ENCODE measurements around the gene HPCAL1.
"Not testable (repeated sequence)": the region's sequence is repeated elsewhere in the genome, so short reads cannot be mapped to it uniquely, and the experiment has no call there.

HPCAL1 gene

DNA sequence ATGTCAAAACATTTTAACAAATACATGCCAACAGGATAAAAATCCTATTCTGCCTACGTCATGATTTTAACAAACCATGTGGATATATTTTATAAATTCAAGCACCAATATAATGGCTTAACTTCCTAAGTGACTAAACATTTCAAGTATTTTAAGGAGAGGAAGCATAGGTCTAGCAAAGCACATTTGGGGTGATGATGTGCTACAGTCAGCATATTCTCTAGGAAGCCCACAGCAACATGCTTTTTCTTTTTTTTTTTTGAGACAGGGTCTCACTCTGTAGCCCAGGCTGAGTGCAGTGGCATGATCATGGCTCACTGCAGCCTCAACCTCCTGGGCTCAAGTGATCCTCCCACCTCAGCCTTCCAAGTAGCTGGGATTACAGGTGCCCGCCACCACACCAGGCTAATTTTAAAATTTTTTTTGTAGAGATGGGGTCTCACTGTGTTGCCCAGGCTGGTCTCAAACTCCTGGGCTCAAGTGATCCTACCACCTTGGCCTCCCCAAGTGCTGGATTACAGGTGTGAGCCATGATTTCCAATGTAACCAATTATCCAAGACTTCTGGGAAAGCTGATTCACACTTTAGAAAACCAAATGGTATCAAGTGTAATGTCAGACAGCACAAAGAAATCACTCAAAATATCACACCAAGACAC, 139.9 kb downstream of the HPCAL1 start:
- DNase-seq (ENCODE audit: low spot score) = not testable (repeated sequence)

DNA sequence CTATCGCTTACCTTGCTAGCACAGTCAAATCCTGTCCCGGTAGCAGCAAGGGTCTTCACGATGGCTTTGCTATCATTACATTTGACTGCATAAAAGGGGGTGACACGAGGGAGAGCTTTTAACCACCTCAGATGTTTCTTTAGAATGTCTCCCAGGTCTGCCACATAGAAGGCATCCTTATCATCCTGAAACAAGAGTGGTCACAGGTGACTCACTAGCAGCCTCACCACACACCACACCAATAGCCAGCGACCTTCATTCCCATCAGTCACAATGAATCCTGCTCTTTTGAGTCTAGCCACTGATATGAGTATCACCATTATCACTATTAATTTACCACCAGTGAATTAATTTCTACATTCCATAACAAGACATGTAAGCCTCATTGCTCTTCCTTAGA, 141.8 kb downstream of the HPCAL1 start:
- no peak for DNase-seq (ENCODE audit: low spot score)

DNA sequence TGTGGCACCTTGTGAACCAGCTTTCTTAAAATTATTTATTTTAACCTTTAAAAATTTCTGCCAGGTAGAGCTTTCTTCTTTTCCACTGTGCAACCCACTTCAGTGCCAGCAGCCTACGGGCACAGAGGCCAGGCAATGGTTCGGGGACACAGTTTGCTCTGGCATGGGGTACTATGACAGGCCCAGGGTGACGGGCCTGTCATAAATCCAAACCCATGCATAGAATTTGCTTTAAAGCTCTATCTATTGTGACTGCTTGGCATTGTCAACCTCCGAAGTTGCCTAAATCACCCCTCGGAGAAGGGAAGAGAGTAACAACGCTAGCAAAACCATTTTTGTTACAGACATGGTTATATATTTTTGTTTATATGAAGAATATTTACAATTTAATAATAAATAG, 143.9 kb downstream of the HPCAL1 start:
- no peak for DNase-seq (ENCODE audit: low spot score)

GRCh38 chr2:10447300-10447894, 144.7 kb downstream of the HPCAL1 start:
- peak; percentile 15 for DNase-seq (ENCODE audit: low spot score)

GRCh38 chr2:10447895-10448575, 145.3 kb downstream of the HPCAL1 start, which contains the start of gene ODC1:
Gene ODC1 (minus strand): TSS chr2:10448327. CDS start chr2:10445032, 3,295 bp downstream.
- DNase-seq (ENCODE audit: low spot score) = peak; percentile 96

DNA sequence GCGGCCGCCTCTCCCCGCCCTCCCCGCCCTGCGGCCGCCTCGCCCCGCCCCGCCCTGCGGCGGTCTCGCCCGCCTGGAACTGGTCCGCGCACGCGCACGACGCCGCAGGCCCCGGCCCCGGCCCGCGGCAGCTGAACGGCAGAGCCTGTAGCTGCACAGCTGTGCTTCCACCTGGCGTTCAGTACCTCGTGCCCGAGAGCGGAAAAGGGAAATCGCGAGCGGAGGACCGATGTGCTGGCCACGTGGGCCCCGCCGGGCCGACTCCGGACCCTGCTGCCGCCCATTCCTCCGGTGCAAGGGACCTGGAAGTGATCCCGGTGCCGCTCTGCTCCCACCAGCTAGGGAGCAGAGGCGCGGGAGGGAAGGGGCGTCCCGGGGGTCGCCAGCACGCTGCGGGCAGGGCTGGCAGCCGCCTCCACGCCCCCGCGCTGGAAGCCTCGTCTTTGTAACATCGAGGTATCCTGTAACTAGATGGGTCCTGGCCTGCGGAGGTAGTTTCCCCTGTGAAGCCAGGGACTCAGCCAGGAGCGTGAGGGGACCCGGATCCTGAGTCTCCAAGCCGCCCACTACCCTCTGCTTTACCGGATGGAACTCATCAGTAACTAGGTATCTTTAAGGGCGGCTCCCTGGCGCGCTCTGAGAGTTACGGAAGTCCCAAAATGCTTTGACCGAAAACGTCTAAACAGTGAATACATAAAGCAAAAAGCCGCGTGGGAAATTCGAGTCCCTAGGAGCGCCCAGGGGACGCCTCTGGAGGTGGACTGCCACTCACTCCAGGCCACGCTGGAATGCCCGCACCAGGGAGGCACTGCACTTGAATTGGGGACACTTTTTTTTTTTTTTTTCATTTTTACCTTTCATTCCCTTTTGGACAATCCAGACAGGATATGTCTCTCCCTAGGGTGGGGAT, 146.1 kb downstream of the HPCAL1 start:
- peak; percentile 96 for DNase-seq (ENCODE audit: low spot score)

DNA sequence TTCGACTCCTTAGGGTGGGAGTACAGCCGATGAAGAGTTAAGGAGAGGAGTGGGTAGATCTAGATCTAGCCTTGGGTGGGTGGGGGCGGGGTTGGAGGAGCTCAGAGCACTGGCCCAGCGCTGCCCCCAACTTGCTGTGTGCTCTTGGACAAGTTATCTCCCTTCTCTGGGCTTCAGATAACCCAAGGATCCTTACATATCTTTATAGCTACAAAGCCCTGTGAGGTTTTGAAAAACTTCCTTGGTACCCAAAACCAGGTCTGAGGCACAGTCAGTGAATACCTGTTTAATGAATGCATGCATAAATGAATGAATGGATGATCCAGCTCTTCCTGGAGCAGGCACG, 146.8 kb downstream of the HPCAL1 start:
- no peak for DNase-seq (ENCODE audit: low spot score)

GRCh38 chr2:10449838-10450691, 147.4 kb downstream of the HPCAL1 start:
- no peak for DNase-seq (ENCODE audit: low spot score)

DNA sequence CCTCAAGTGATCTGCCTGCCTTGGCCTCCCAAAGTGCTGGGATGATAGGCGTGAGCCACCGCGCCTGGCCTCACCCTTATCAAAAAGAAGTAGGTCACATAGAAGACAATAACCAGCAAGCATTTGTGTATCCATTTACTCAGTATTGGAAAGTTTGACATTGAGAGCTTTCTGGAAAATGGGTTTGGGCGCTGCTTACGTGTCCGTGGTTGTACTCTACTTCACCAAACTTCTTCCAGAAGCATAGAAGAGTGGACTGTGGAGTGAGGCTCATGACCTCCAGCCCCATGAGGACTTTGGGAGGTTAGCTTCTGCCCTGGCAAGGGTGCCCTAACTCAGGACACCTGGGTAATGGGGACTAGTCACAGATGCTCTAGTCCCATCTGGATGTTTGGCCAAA, 149.1 kb downstream of the HPCAL1 start:
- DNase-seq (ENCODE audit: low spot score) = no peak

DNA sequence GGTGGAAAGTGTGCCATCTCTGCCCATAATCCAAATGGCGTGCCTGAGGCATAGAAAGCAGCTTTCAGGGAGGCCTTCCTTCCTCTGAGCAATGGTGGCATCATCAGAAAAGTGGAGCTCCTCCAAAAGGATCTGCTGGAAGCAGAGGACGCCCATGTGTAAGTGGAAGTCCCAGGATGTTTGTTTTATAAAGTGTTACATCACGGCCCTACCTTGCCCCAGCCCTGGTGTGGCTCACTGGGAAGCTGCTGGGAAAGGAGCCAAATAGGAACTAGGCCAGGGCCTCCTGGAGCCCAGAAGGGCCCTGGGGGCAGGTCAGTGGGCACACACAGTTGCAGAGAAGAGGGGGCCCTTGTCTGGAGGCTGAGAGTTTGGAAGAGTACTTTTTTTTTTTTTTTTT, 149.6 kb downstream of the HPCAL1 start:
- no peak for DNase-seq (ENCODE audit: low spot score)

- no peak for DNase-seq (ENCODE audit: low spot score)
These were observed 150.5 kb downstream of the HPCAL1 start for GRCh38 chr2:10452956-10453904.

- DNase-seq (ENCODE audit: low spot score) = no peak
These were observed 151.2 kb downstream of the HPCAL1 start for GRCh38 chr2:10453905-10454298.

GRCh38 chr2:10454505-10454904, 151.8 kb downstream of the HPCAL1 start:
- DNase-seq (ENCODE audit: low spot score) = no peak

- not testable (repeated sequence) for DNase-seq (ENCODE audit: low spot score)
These were observed 154.5 kb downstream of the HPCAL1 start for GRCh38 chr2:10457195-10457594.

DNA sequence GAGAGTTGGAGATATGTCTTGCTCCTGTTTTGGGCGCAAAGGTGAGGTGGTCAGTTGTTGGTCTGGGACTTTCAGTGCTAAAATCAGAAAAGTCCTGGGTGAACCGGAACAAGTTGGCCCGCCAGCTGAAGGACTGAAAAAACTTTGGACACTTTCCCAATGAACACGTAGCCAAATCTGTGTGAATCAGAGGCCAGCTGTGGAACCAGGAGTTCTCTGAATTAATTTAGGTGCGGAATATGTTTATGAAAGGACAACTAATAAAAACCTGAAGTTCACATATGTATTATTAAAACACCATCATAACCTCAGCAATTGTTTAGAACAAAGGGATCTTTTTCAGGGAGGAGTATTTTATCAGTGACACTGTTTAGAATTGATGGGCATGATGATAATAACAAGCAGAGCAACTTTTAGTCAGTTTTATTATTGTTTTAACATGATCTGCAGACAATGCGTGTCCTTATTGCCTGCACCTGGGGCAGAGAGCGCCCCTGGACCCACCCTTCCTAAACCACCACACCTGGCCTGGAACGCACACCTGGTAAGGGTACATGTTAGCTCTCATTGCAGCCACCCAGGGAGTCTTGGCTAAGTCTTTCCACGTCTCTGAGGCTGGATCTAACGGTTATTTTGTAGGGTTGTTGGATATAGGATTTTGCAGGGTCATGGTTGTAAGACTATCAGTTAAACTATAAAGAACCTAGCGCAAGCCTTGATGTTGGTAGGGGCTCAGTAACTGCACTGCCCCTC, 155.3 kb downstream of the HPCAL1 start:
- DNase-seq (ENCODE audit: low spot score) = no peak

GRCh38 chr2:10460366-10460796, 157.7 kb downstream of the HPCAL1 start:
- no peak for DNase-seq (ENCODE audit: low spot score)

DNA sequence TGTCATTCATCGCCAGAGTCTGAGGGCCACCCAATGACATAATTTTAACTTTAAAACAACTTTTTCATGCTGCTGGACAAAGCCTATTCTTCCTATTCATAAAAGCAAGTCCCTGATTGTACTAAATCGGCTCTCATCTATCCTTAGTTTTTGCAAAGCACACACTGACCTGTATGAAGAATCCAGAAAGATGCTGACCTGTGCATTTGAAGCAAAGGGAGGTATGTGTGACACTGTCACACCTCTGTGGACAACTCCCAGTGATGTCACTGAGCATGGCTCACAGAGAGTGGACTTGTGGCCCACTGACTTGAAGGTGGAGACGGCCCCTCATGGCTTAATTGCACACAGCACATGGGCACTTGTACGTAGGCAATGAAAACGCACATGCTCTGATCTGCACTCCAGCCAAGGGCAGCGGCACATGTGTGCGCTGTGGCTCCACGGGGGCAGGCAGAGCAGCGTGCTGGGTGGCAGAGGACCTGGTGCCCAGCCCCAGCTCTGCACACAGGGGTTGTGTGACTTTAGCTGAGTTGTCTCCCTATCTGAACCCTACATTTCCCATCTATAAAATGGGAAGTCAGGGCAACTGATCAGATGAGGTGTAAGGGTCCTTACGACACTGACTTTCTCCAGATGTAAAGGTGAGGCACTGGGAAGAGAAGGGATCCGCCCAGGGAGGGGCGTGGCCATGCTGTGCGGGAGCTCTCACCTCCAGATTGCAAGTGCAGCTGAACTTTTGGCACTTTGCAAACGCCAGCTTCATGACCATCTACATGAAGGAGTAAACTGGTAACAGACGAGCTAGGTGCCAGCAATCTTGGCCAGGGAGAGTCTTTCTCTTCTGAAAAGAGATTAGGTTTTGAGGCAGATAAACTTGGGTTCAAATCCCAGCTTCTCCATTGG, 159.7 kb downstream of the HPCAL1 start:
- DNase-seq (ENCODE audit: low spot score) = no peak

GRCh38 chr2:10465910-10466309, 163.2 kb downstream of the HPCAL1 start:
- DNase-seq (ENCODE audit: low spot score) = no peak
